GM10847 (cell line): ENCODE data around the gene WIPF2.

Experiments
- POLR2A ChIP-seq: IDR thresholded peaks from 2 replicates; pipeline ENCODE4 v1.6.1; 2011; ENCODE audit not compliant: insufficient read length; ENCODE audit errors: extremely low read depth

The WIPF2 gene

GRCh38 chr17:40325156-40326013 is 106.3 kb downstream of the WIPF2 start:
- TF ChIP-seq POLR2A, result no peak

- TF ChIP-seq POLR2A, result no peak
These were observed 107.1 kb downstream of the WIPF2 start for GRCh38 chr17:40326014-40326831.

DNA sequence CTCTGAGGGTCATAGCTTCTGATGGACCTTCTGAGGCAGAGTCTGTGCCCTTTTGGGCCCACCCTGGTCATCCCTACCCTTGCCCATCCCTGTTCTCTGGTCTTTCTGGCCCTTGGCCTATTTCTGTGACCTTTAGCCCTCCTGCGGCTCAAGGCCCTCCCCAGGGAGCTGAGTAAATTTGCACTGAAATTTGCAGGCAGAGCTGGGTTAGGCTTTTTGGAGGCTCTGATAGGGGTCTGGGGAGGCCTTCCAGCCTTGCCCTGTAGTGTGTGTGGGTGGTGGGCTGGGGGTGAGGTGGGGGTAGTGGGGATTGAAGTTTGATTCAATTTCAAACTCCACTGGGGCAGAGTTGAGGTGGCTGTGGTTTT is 107.7 kb downstream of the WIPF2 start:
- TF ChIP-seq POLR2A, result no peak

- no peak for TF ChIP-seq POLR2A
These were observed 108.2 kb downstream of the WIPF2 start for GRCh38 chr17:40327244-40327729.

DNA sequence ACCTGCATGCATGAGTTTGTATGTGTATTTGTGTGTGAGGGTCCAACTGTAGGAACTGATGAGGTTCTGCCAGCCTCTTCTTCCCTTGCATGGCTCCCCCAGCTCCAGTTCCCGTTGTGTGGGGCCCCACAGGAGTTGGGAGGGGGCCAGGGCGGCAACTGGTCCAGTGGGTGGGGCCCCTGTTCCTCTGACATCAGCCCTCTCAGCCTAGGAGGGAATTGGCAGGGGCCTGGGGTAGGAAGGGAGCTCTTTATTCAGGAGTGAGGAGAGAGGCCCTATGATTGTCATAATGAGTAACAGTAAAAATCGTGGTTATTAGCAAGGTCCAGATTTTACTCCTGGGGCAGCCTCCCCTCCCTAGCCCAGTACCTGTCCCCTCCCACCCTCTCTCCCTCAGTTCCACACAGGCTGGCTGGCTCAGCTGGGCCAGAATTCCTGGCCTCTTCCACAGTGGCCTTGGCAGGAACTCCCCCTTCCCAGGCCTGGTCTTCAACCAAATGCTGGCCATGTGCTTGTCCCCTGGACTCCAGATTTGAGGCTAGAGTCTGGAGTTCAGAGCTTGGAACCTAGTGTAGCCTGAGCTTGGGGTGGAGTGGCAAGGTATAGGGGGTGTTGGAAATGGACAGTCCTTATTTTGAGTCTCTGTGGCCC is 108.8 kb downstream of the WIPF2 start:
- no peak for TF ChIP-seq POLR2A

DNA sequence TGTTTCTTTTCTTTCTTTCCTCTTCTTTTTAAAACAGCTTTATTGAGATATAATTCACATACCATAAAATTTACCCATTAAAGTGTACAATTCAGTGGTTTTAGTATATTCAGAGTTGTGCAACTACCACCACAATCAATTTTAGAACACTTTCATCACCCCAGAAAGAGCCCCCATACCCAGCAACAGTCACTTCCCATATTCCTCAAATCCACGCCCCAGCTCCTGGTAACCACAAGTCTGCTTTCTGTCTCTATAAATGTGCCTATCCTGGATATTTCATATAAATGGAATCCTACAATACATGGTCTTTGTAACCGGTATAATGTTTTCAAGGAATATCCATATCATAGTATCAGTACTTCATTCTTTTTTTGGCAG is 109.3 kb downstream of the WIPF2 start:
- no peak for TF ChIP-seq POLR2A

GRCh38 chr17:40329839-40330794 is 111.0 kb downstream of the WIPF2 start:
- no peak for TF ChIP-seq POLR2A

GRCh38 chr17:40330850-40331470 is 111.9 kb downstream of the WIPF2 start:
- TF ChIP-seq POLR2A, result no peak

GRCh38 chr17:40331743-40332641 is 112.9 kb downstream of the WIPF2 start:
- TF ChIP-seq POLR2A, result no peak
